PC-3 (cell line): ENCODE results near the gene DDX3X. TPM values are rescaled to one million over a fixed set of nuclear protein-coding genes. Genes with fewer than 3 reads are reported as not detected.

Experiments
- ATAC-seq: fragments of 200-7000 bp; cut with Tn5 transposase; 2 replicates; pipeline ENCODE4 v1.9.1; 2020; ENCODE audit warnings: mild to moderate bottlenecking, moderate library complexity
- BruUV-seq: library from RNA; stranded (reverse); fragments of 400-500 nt; replicated peaks from 2 replicates; lab custom pipeline; 2021; lab: Mats Ljungman, UMichigan
- CTCF ChIA-PET: fragments of 300-600 bp; sonication (Branson Sonifier 250); formaldehyde crosslinking; loops from one replicate; lab custom pipeline; 2022; ENCODE audit warnings: antibody characterized with exemption; lab: Charles Lee
- POLR2A ChIA-PET: fragments of 300-600 bp; sonication (Branson Sonifier 250); formaldehyde crosslinking; loops from one replicate; lab custom pipeline; 2022; ENCODE audit warnings: antibody characterized with exemption; ENCODE audit not compliant: unreplicated experiment; lab: Charles Lee
- DNase-seq: peaks from one replicate; pipeline ENCODE4 v3.0.0-alpha.2; 2015
- H2AFZ ChIP-seq: fragments of 300-600 bp; sonication (generic); 2 replicates; pipeline ENCODE4 v1.6.0; 2016; ENCODE audit warnings: antibody characterized with exemption, low read length
- H3F3A ChIP-seq: fragments of 300-600 bp; sonication (generic); one replicate; pipeline ENCODE4 v1.6.0; 2017; ENCODE audit warnings: antibody characterized with exemption, low read length, control low read depth, mild to moderate bottlenecking; ENCODE audit not compliant: unreplicated experiment
- H3K27ac ChIP-seq: fragments of 300-600 bp; sonication (generic); 2 replicates; pipeline ENCODE4 v1.5.1; 2016; ENCODE audit warnings: mild to moderate bottlenecking, low read length
- H3K27me3 ChIP-seq: fragments of 300-600 bp; sonication (generic); 2 replicates; pipeline ENCODE4 v1.6.1; 2016; ENCODE audit warnings: low read length, mixed read lengths
- H3K36me3 ChIP-seq: fragments of 300-600 bp; sonication (generic); 2 replicates; pipeline ENCODE4 v1.6.1; 2016; ENCODE audit warnings: low read depth, mixed run types, low read length, mixed read lengths
- H3K4me1 ChIP-seq: fragments of 300-600 bp; sonication (generic); 2 replicates; pipeline ENCODE4 v1.5.1; 2016; ENCODE audit warnings: low read length; ENCODE audit not compliant: insufficient read depth
- H3K4me2 ChIP-seq: fragments of 300-600 bp; sonication (generic); 2 replicates; pipeline ENCODE4 v1.6.0; 2016; ENCODE audit warnings: low read length
- H3K4me3 ChIP-seq: fragments of 300-600 bp; sonication (generic); 2 replicates; pipeline ENCODE4 v1.5.1; 2016; ENCODE audit warnings: mild to moderate bottlenecking, low read length, mixed read lengths
- H3K79me2 ChIP-seq: fragments of 300-600 bp; sonication (generic); 2 replicates; pipeline ENCODE4 v1.6.1; 2017; ENCODE audit warnings: low read length, mixed read lengths
- H3K9ac ChIP-seq: fragments of 300-600 bp; sonication (generic); 2 replicates; pipeline ENCODE4 v1.6.0; 2016; ENCODE audit warnings: mild to moderate bottlenecking, low read length
- H3K9me2 ChIP-seq: fragments of 300-600 bp; sonication (generic); replicated peaks from 2 replicates; pipeline ENCODE4 v1.6.1; 2016; ENCODE audit warnings: mixed run types, low read length, mixed read lengths
- H3K9me3 ChIP-seq: fragments of 300-600 bp; sonication (generic); 2 replicates; pipeline ENCODE4 v1.6.1; 2016; ENCODE audit warnings: low read length, mixed read lengths
- H4K20me1 ChIP-seq: fragments of 300-600 bp; sonication (generic); 2 replicates; pipeline ENCODE4 v1.6.1; 2016; ENCODE audit warnings: low read length, mixed read lengths
- EZH2 ChIP-seq: fragments of 300-600 bp; sonication (generic); IDR thresholded peaks from one replicate; pipeline ENCODE4 v1.6.1; 2017; ENCODE audit warnings: antibody characterized with exemption, mild to moderate bottlenecking, low read length; ENCODE audit not compliant: unreplicated experiment
- EZH2phosphoT487 ChIP-seq: fragments of 300-600 bp; sonication (generic); IDR thresholded peaks from 2 replicates; pipeline ENCODE4 v1.6.1; 2018; ENCODE audit warnings: mild to moderate bottlenecking, antibody characterized with exemption, low read length, borderline replicate concordance
- intact Hi-C: fragments of 100-400 bp; cut with micrococcal nuclease; formaldehyde crosslinking; loops from 2 replicates; pipeline ENCODE4 v1.9.0; 2023
- total RNA-seq: library from RNA; depleted of rRNA; stranded (reverse); fragments of >200 nt; gene quantifications from 2 replicates; pipeline ENCODE4 v1.2.3, GENCODE V29; 2014
- TF ChIP-seq, protein P1 (sequence below): fragments of 300-600 bp; sonication (generic); conservative IDR thresholded peaks from 2 replicates; pipeline ENCODE4 v1.5.1; 2017; ENCODE audit warnings: antibody characterized with exemption, low read depth, mild to moderate bottlenecking, low read length

The DDX3X gene
- total RNA-seq, 1 experiment from 2014 or later, result 185 TPM

GRCh38 chrX:41320393-41320792, 13.6 kb upstream of the DDX3X start:
- Histone ChIP-seq H3F3A (no peaks in the 10 kb centered on the region), H3K9me3 (no peaks in the 10 kb centered on the region), H3K4me1 (no peaks in the 10 kb centered on the region), H3K9ac (no peak overlapping the region), H3K27ac (no peak overlapping the region), H3K4me3 (no peak overlapping the region), H3K36me3 (no peaks in the 10 kb centered on the region), H3K4me2 (no peak overlapping the region), H4K20me1 (no peaks in the 10 kb centered on the region), H2AFZ (no peak overlapping the region), H3K9me2 (no peaks in the 10 kb centered on the region), H3K27me3 (no peaks in the 10 kb centered on the region), H3K79me2 (no peaks in the 10 kb centered on the region)
- ATAC-seq, result no peak
- ChIA-PET POLR2A (no interaction called here), CTCF (no interaction called here)
- TF ChIP-seq EZH2, result no peak
- TF ChIP-seq EZH2phosphoT487, result no peak
- TF ChIP-seq, protein P1, sequence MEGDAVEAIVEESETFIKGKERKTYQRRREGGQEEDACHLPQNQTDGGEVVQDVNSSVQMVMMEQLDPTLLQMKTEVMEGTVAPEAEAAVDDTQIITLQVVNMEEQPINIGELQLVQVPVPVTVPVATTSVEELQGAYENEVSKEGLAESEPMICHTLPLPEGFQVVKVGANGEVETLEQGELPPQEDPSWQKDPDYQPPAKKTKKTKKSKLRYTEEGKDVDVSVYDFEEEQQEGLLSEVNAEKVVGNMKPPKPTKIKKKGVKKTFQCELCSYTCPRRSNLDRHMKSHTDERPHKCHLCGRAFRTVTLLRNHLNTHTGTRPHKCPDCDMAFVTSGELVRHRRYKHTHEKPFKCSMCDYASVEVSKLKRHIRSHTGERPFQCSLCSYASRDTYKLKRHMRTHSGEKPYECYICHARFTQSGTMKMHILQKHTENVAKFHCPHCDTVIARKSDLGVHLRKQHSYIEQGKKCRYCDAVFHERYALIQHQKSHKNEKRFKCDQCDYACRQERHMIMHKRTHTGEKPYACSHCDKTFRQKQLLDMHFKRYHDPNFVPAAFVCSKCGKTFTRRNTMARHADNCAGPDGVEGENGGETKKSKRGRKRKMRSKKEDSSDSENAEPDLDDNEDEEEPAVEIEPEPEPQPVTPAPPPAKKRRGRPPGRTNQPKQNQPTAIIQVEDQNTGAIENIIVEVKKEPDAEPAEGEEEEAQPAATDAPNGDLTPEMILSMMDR, result no peak
- DNase-seq, result no peak
- intact Hi-C loops, result no loop called here
- BruUV-seq, result no TSS peak

DNA sequence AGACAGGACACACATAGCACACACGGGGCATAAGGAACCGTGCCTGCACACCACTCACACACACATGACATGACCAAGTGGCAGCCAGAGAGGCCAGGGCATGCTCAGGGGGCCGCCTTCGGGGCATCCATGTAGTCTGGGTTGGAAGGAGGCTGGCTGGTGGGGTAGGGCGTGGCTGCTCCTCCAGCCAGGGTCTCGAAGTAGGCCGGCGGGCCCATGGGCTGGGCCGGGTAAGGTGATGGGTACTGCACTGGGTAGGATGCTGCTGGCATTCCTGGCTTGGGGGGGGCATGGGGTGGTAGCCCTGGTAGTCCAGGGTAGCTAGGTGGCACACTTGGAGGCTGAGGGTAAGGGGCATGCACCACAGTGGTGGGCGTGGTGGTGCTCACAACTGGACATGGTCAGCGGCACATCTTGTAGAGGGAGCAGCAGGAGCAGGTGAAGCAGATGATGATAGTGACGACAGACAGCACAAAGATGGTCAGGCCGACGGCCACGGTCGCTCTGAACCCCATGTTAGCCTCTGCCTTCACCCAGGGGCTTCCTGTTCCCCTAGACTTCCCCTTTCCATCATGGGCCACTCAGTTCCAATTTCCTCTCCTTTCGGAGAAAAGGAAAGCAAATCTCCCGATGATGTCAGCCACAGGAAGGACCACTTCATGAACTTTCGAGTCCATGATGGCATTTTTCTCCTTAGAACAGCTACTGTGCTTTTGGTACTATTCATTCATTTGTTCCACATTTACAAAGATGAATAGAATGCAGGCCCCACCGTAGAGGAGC, 10.9 kb upstream of the DDX3X start:
- ChIA-PET CTCF (interaction anchor here (0.6 kb wide), 1 partner anchor 74 kb away, joined by 3 read pairs; no protein-coding TSS in a partner anchor), POLR2A (no interaction called here)
- Histone ChIP-seq H3K9ac (no peak overlapping the region), H3K36me3 (no peaks in the 10 kb centered on the region), H3K4me3 (no peak overlapping the region), H3K27me3 (no peaks in the 10 kb centered on the region), H3F3A (no peaks in the 10 kb centered on the region), H3K4me2 (no peak overlapping the region), H4K20me1 (no peaks in the 10 kb centered on the region), H3K9me3 (no peaks in the 10 kb centered on the region), H3K9me2 (no peaks in the 10 kb centered on the region), H3K4me1 (no peaks in the 10 kb centered on the region), H2AFZ (no peak overlapping the region), H3K27ac (no peak overlapping the region), H3K79me2 (no peaks in the 10 kb centered on the region)
- TF ChIP-seq, protein P1, result no peak
- TF ChIP-seq EZH2phosphoT487, result no peak
- DNase-seq (no peak), ATAC-seq (no peak)
- intact Hi-C loops, result no loop called here
- no TSS peak for BruUV-seq

- ChIA-PET CTCF (no interaction called here), POLR2A (no interaction called here)
- no peaks in the 10 kb centered on the region for H3K36me3 ChIP-seq
- DNase-seq (no peak), ATAC-seq (no peak)
- H3K27ac ChIP-seq, result no peak overlapping the region
- no peak overlapping the region for H3K9ac ChIP-seq
- no peaks in the 10 kb centered on the region for H3K79me2 ChIP-seq
- TF ChIP-seq, protein P1, result no peak
- no peak for TF ChIP-seq EZH2phosphoT487
- TF ChIP-seq EZH2, result no peak
- intact Hi-C loops, result no loop called here
- H3K9me3 ChIP-seq, result no peaks in the 10 kb centered on the region
- no peaks in the 10 kb centered on the region for H3K27me3 ChIP-seq
- H3K9me2 ChIP-seq, result no peaks in the 10 kb centered on the region
- H3K4me1 ChIP-seq, result no peaks in the 10 kb centered on the region
- no peaks in the 10 kb centered on the region for H3F3A ChIP-seq
- H3K4me2 ChIP-seq, result no peak overlapping the region
- no peak overlapping the region for H3K4me3 ChIP-seq
- no peaks in the 10 kb centered on the region for H4K20me1 ChIP-seq
- BruUV-seq, result no TSS peak
- no peak overlapping the region for H2AFZ ChIP-seq
These were observed 7.5 kb upstream of the DDX3X start for GRCh38 chrX:41326431-41326830.
